ENCODE measurements around the gene PAK5. TPM values are rescaled to one million over a fixed set of nuclear protein-coding genes. Genes with fewer than 3 reads are reported as not detected.
A peak's percentile ranks its signal among the peaks of the same experiment; 100 is the strongest.

Gene PAK5
- total and polyA plus RNA-seq, 4 donors = 0.03 to 0.51 (median 0.16) TPM

DNA sequence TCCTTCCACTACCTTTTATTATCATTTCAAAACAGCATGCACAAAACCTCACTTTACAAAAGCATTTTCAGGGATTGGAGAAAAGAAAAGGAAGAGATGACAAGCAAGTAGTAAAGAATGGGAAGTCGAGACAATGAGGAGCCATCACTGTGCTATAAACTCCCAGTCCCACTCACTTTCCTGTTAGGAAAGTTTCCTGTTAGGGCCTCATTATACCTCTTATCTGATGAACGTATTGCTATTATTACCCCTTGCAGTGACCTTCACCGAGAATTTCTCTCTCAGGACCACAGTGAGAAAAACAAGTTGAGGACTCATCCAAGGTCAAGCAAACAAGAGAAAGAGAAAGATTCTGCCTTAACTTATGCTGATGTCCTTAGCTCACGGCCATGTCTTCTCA lies 295.7 kb downstream of the PAK5 start:
- Histone ChIP-seq H3K4me3 (no peak overlapping the region), H3K9me3 (ENCODE audit: control insufficient read depth in 4 of 4, insufficient read depth in 3 of 4, low read length in 3 of 4) (no peaks in the 10 kb centered on the region), H3K4me1 (ENCODE audit: control insufficient read depth in 5 of 5, insufficient read depth in 5 of 5, low read length in 5 of 5) (peaks cover 0 to 3% (median 0%) of the 10 kb centered on the region in 5 donors), H3K27me3 (ENCODE audit: control insufficient read depth in 3 of 3, insufficient read depth in 3 of 3, low read length in 2 of 3) (no peaks in the 10 kb centered on the region), H3K36me3 (ENCODE audit: control insufficient read depth in 4 of 4, insufficient read depth in 4 of 4, low read length in 4 of 4) (no peaks in the 10 kb centered on the region), H3K27ac (ENCODE audit: low read depth in 1 of 2, low read length in 1 of 2) (no peak overlapping the region), H3K9ac (ENCODE audit: insufficient read depth in 1 of 2, low read length in 2 of 2) (no peak overlapping the region)
- peak in 2 of 3 donors; percentile 1 to 5 for DNase-seq
- WGBS, 2 donors = 38 to 51% methylated on average over 4 of the region's 4 CpGs
- ATAC-seq (ENCODE audit: insufficient read depth, low FRiP score) = no peak
- TF ChIP-seq, protein P1, sequence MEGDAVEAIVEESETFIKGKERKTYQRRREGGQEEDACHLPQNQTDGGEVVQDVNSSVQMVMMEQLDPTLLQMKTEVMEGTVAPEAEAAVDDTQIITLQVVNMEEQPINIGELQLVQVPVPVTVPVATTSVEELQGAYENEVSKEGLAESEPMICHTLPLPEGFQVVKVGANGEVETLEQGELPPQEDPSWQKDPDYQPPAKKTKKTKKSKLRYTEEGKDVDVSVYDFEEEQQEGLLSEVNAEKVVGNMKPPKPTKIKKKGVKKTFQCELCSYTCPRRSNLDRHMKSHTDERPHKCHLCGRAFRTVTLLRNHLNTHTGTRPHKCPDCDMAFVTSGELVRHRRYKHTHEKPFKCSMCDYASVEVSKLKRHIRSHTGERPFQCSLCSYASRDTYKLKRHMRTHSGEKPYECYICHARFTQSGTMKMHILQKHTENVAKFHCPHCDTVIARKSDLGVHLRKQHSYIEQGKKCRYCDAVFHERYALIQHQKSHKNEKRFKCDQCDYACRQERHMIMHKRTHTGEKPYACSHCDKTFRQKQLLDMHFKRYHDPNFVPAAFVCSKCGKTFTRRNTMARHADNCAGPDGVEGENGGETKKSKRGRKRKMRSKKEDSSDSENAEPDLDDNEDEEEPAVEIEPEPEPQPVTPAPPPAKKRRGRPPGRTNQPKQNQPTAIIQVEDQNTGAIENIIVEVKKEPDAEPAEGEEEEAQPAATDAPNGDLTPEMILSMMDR (IDR thresholded peaks at IDR 0.05; ENCODE audit: control extremely low read depth, extremely low read depth) = no peak

DNA sequence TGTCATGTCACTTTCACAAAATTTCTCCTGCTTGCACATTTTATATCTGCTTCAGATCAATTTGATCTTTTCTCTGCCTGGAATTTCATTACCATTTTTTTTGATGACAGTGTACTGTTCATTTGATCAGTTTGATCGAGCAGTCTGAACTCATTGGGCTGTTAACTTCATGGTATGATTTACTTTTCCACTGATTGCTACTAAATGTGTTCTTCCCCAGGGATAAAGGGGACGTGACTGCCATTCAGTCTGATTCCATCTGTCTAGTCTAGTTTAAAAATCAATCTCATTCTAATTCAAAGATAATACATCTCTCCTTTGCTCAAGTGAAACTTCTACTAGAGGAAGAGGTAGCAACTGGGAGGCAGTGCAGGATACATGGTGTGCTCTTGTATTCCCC lies 303.4 kb downstream of the PAK5 start:
- TF ChIP-seq, protein P1 (IDR thresholded peaks at IDR 0.05; ENCODE audit: control extremely low read depth, extremely low read depth) = no peak
- no peak overlapping the region for H3K9ac ChIP-seq (ENCODE audit: insufficient read depth in 1 of 2, low read length in 2 of 2)
- no peaks in the 10 kb centered on the region for H3K4me1 ChIP-seq (ENCODE audit: control insufficient read depth in 5 of 5, insufficient read depth in 5 of 5, low read length in 5 of 5)
- WGBS, 2 donors = 91 to 92% methylated on average over 2 of the region's 2 CpGs
- ATAC-seq (ENCODE audit: insufficient read depth, low FRiP score) (no peak), DNase-seq (no peak)
- H3K36me3 ChIP-seq (ENCODE audit: control insufficient read depth in 4 of 4, insufficient read depth in 4 of 4, low read length in 4 of 4) = no peaks in the 10 kb centered on the region
- H3K27me3 ChIP-seq (ENCODE audit: control insufficient read depth in 3 of 3, insufficient read depth in 3 of 3, low read length in 2 of 3) = no peaks in the 10 kb centered on the region
- no peak overlapping the region for H3K4me3 ChIP-seq
- H3K9me3 ChIP-seq (ENCODE audit: control insufficient read depth in 4 of 4, insufficient read depth in 3 of 4, low read length in 3 of 4) = no peaks in the 10 kb centered on the region
- H3K27ac ChIP-seq (ENCODE audit: low read depth in 1 of 2, low read length in 1 of 2) = no peak overlapping the region

DNA sequence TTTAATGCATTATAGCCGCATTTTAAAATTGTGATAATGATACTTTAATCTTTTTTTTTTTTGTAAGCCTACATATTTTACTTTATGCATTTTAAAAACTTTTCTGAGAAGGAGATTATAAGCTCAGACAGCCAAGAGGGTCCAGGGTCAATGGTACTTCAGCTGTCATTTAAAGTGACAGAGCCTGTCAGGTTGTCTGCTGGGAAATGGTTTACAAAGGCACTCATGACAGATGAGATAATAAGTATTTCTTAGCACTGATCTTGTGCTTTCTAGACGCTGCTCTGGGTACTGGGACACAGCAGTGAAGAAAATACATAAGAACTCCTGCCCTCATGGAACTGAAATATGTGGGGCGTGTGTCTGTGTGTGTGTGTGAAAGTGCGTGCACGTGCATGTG lies 304.9 kb downstream of the PAK5 start:
- no peak overlapping the region for H3K9ac ChIP-seq (ENCODE audit: insufficient read depth in 1 of 2, low read length in 2 of 2)
- no peak overlapping the region for H3K4me3 ChIP-seq
- TF ChIP-seq, protein P1 (IDR thresholded peaks at IDR 0.05; ENCODE audit: control extremely low read depth, extremely low read depth) = no peak
- DNase-seq = no peak
- no peaks in the 10 kb centered on the region for H3K4me1 ChIP-seq (ENCODE audit: control insufficient read depth in 5 of 5, insufficient read depth in 5 of 5, low read length in 5 of 5)
- ATAC-seq (ENCODE audit: insufficient read depth, low FRiP score) = no peak
- H3K27me3 ChIP-seq (ENCODE audit: control insufficient read depth in 3 of 3, insufficient read depth in 3 of 3, low read length in 2 of 3) = no peaks in the 10 kb centered on the region
- WGBS, 2 donors = 81 to 88% methylated on average over 5 of the region's 5 CpGs
- H3K36me3 ChIP-seq (ENCODE audit: control insufficient read depth in 4 of 4, insufficient read depth in 4 of 4, low read length in 4 of 4) = no peaks in the 10 kb centered on the region
- no peak overlapping the region for H3K27ac ChIP-seq (ENCODE audit: low read depth in 1 of 2, low read length in 1 of 2)
- H3K9me3 ChIP-seq (ENCODE audit: control insufficient read depth in 4 of 4, insufficient read depth in 3 of 4, low read length in 3 of 4) = no peaks in the 10 kb centered on the region
